Neural progenitor cell (in vitro differentiated cells): ENCODE results near the gene NELL2.

Source experiments
- EZH2 ChIP-seq: fragments of 200-600 bp; sonication (generic); IDR thresholded peaks from 2 replicates; pipeline ENCODE4 v1.6.1; 2017; ENCODE audit warnings: antibody characterized with exemption, mild to moderate bottlenecking, moderate library complexity
- EZH2phosphoT487 ChIP-seq: fragments of 200-600 bp; sonication (generic); IDR thresholded peaks from 2 replicates; pipeline ENCODE4 v1.6.1; 2017; ENCODE audit warnings: antibody characterized with exemption
- TF ChIP-seq, protein P1 (sequence below): fragments of 200-600 bp; sonication (generic); IDR thresholded peaks from 2 replicates; pipeline ENCODE4 v1.5.1; 2017; ENCODE audit warnings: antibody characterized with exemption, mild to moderate bottlenecking

DNA sequence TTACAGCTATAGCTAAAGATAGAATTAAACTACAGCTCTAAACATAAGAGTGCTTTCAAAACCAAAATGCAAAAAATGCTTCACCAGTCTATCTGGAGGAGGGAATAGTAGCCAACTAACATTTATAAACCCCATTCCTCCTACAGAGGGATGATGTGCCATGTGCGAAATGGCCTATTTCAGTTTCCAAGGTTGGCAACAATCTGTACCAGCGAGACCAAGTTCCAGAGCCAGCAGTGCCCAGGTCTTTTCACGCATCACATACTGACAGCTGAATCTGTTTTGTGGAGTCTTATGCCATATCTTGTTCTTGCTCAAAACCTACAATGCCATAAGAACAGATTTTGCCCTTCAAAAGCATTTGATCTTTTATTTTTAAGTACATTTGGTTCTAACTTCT, 24.5 kb downstream of the NELL2 start:
- TF ChIP-seq, protein P1, sequence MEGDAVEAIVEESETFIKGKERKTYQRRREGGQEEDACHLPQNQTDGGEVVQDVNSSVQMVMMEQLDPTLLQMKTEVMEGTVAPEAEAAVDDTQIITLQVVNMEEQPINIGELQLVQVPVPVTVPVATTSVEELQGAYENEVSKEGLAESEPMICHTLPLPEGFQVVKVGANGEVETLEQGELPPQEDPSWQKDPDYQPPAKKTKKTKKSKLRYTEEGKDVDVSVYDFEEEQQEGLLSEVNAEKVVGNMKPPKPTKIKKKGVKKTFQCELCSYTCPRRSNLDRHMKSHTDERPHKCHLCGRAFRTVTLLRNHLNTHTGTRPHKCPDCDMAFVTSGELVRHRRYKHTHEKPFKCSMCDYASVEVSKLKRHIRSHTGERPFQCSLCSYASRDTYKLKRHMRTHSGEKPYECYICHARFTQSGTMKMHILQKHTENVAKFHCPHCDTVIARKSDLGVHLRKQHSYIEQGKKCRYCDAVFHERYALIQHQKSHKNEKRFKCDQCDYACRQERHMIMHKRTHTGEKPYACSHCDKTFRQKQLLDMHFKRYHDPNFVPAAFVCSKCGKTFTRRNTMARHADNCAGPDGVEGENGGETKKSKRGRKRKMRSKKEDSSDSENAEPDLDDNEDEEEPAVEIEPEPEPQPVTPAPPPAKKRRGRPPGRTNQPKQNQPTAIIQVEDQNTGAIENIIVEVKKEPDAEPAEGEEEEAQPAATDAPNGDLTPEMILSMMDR, result no peak
- TF ChIP-seq EZH2phosphoT487, result no peak
- no peak for TF ChIP-seq EZH2
